Measurements from ENCODE around the gene NFASC.

The NFASC gene

DNA sequence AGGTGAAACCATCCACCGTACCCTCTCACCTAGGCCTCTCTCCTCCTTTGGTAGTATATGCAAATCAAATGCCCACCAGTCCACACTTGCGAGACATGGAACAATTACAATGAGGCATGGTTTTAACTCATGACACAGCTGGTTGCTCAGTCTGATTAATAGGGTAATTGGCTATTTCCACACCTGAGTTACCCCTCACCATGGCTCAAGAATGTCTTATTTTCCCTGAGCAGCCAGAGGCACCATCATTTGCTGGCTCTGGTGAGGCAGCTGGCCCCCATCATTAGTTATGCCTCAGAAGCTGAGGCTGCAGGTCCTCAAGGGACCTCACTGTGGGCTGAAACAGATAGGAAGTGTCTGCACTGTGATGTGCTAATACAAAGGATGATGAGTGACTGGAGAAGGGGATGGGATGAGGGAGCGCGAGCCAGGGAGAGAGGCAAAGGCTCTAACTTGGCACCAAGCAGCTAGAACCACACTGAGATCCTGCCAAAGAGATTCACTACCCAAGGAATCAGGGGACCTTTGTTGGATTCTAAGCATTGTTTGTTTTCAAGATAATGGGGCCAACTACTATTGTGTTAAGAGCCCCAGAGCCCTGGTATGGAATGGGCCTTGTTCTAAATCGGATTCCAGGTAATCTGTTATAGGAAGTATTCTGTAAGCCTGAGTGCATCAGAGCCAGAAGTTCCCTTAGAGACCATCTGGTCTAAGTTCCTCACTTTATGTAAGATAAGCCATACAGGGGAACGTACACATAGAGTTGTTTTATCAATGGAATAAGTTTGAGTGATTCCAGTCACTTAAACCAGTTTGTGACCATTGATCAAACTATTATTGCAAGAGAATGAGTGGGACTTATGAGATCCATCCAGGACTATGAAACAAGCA is 92.3 kb downstream of the NFASC start:
- DNase-seq, result no peak

DNA sequence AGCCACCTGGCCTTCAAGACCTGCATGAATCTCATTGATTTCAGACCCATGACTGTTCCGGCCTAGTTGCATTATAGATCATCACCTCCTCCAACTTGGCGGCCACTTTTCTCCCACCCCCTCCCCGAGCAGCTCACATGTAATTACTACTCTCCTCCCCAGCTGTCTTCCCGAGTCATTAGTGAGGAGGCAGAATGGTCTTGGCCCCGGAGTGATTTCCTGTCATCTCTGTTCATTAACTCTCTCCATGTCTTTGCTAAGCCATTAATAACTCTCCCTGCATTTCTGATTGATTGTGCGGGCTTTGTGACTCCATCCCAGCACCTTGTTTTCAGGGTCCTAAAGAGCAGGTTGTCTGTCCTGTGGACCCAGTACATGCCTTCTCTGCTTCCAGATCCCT is 96.8 kb downstream of the NFASC start:
- DNase-seq, result no peak

DNA sequence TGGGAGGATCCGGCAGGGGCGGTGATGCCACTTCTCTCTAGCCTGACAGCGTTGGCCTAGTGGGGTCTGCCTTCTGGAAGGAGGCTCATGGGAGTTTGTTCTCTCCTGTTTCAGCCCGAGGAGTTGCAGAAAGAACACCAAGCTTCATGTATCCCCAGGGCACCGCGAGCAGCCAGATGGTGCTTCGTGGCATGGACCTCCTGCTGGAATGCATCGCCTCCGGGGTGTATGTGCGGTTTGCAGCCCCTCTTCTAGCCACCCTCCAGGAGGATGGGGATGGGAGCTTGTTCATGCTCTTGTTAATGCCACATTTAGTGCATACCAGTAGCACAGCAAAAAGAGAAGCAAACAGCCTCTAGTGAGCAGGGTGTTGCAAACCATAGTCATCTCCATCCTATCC is 97.5 kb downstream of the NFASC start:
- DNase-seq, result no peak

DNA sequence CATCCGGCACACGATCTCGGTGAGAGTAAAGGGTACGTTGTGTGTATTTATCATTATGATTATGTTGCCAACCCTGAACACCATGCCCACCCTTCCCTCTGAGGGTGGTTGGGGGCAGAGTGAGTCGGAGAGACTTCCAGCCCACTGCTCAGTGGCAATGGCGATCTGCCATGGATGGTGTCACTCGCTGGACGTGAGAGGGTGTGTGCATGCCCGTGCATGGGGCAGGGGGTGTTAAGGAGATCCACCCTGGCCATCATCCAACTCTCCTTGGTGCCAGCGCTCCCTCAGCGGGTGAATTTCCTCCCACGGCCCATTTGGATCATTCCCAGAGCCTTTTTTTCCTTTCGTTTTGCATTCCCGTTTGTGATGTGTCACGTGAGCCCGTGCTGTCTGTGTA is 98.3 kb downstream of the NFASC start:
- no peak for DNase-seq

DNA sequence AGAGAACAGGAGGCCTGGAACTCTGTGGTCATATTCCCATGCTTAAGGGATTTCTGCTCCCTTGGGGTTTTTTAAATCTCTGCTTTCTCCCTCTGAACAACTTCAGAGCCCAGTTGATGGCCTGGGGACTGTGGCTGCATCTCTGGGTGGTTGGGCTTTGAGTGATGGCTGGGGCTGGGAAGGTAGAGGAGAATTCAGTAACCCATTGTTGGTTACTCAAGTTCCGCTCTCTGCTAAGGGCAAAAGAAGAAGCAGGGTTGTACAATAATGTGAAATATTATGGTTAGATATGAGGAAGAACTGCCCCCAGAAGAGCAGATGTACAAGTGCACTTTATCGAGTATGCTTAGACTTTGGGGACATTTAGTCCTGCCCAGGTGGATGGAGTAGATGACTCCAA is 100.3 kb downstream of the NFASC start:
- DNase-seq, result no peak

DNA sequence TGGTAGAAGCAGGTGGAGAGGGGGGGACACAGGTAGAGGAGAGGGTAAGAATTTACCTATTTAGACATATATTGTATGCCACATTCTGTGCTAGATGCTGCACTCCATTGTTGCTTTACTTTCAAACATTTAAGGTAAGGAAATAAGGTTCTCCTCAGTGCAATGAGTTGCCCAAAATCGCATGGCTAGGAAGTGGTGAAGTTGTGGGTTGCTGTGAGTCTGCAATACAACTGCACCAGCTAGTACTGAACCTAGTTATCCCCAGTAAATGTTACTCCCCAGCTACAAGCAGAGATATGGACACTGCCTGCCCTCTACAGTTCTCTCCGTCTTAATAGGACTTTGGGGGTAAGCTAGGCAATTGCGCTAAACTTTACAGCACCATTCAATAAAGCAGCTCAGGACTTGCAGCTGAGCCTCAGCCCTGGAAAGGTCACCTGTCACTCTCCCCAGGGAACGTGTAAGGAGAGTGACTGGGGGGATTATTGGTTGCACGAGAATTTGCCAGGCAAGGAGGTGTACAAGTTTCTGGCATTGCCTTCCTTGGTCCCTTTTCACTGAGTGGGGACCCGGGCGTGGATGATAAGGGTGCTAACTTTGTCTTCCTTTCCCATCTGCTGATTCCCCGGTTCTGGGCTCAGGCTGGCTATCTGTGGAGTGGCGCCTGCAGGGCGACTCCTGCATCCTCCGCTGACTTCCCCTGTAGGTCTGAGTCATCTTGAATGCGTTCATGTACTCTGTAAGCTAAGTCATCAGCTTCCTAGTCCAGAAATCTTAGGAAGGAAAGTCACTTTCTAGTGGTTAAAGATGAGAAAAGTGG is 101.1 kb downstream of the NFASC start:
- DNase-seq, result no peak

GRCh38 chr1:204972426-204972825 is 101.8 kb downstream of the NFASC start:
- DNase-seq, result no peak

DNA sequence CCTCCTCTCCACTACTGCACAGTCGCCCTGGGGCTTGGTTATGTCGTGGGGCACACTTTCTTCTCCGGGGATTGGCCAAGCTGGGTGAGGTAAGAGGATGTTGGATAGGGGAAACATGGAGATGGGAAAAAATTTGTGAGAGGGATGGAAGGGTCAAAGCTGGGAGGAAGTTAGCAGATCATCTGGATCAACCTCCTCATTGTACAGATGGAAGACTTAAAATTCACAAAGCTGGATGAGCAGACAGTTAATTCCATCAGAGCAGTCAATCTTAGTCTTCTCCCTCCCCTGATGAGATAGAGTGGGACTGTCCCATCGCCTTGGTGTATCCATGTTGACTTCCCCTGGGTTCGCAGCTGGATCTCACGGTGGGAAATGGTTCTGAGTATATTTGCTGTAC is 102.8 kb downstream of the NFASC start:
- DNase-seq, result no peak

DNA sequence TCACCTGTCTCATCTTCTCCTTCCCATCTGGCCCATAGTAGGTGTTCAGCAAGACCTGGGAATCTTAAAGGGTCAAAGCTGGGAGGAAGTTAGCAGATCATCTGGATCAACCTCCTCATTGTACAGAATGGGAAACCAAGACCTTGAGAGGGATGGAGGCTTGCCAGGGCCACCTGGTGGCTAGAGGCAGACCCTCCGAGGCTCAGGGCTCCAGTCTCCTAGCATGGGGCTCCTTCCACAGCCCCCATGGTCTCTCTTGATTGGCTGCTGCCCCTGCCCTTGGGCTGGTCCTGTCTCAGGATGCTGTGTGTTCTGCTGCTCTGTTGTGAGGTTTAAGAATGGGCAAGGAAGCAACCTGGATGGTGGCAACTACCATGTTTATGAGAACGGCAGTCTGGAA is 103.7 kb downstream of the NFASC start:
- DNase-seq, result no peak

DNA sequence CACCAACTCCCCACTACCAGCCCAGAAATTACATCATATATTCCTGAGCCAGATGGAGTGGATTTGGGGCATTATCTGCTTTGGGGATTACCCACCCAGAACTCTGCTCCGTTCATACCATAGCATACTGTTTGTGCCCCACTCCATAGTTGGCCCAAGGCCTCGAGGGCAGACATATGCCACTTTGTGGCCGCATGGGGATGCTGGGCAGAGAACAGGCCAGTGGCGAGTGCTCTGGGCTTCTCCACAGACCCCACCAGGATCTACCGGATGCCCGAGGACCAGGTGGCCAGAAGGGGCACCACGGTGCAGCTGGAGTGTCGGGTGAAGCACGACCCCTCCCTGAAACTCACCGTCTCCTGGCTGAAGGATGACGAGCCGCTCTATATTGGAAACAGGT is 104.4 kb downstream of the NFASC start:
- no peak for DNase-seq

GRCh38 chr1:204975568-204976235 is 105.0 kb downstream of the NFASC start:
- peak; percentile 12 for DNase-seq

DNA sequence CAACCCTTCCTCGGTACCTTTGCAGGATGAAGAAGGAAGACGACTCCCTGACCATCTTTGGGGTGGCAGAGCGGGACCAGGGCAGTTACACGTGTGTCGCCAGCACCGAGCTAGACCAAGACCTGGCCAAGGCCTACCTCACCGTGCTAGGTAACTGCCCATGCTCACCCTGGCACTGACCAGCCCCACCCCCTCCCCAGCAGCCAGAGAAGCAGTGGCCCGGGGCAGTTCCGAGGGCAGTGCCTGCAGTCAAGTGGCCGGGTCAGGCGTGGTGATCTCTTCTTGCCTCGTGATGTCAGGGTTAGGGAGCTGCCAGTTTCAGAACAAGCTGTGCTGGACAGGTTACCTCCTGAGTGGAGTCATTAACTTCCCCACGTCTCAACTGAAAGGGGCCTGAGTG is 106.0 kb downstream of the NFASC start:
- DNase-seq, result no peak

DNA sequence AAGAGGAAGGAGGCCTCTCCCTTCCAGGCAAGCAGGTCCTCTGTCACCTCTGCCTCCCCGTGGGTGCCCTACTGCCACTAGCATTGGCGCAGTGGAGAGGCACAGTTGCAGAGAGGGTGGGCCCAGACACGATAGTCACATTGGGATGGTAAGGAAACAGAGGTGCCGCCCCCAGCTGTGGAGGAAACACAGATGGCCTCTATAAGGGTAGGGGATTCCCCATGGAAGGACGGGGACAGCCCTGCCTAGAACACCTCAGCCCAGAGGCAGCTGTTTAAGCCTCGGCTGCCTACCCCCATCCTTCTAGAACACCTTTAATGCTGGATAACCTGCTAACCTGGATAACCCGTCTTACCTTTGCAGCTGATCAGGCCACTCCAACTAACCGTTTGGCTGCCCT is 106.7 kb downstream of the NFASC start:
- DNase-seq, result no peak

DNA sequence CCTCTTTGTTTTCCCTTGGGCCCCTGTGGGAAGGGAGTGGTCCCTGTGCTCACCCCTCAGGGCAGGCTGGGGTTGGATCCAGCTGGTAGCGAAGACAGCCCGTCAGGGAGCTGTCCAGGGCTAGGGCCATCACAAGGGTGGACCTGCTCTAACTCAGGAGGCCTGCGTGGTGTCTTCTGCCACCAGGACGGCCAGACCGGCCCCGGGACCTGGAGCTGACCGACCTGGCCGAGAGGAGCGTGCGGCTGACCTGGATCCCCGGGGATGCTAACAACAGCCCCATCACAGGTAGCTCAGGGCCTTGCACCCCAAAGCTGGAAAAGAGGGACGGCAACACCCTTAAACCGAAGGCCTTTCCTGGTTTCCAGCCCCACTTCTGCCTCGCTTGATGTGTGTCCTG is 108.1 kb downstream of the NFASC start:
- no peak for DNase-seq

- no peak for DNase-seq
These were observed 108.6 kb downstream of the NFASC start for GRCh38 chr1:204979306-204979705.

- DNase-seq, result no peak
These were observed 109.4 kb downstream of the NFASC start for GRCh38 chr1:204979891-204980649.

- DNase-seq, result no peak
These were observed 110.3 kb downstream of the NFASC start for GRCh38 chr1:204980840-204981405.

- DNase-seq, result no peak
These were observed 112.5 kb downstream of the NFASC start for GRCh38 chr1:204983136-204983535.

- DNase-seq, result no peak
These were observed 113.2 kb downstream of the NFASC start for GRCh38 chr1:204983881-204984280.

DNA sequence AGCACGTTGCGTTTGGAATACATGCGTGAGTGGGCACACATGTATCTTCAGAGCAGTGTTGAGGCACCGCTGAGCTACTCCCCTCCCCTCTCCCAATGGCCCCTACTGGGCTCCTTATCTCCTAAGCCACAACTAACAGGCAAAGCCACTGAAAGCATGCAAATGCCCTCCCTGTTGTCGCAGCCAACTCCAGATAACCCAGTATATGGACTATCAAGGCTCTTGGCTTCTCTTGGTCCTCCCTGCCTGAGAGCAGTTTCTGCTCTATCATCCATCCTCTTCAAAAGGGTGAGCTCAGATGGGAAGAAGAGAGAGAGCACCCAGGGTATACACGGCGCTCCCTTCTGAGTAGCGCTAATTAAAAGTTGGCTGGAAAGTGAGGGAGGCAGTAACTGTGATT is 113.8 kb downstream of the NFASC start:
- DNase-seq, result no peak

DNA sequence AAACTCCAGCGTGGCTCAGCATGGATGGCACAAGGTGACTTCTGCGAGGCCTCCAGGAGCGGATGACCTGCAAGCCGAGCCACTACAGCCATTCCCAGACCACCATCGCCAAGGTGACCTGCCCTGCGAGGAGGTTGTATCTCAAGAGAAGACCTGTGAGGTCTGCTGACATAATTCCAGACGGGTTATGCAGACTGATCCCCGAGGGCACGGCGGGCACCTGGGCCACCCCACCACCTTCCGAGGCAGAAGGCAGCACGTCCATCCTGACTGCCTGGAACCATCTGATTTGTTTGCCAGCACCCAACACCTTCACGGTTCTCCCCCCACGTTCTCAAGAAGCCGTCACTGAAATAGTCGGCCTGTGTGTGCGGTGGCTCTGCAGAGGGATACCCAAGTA is 115.5 kb downstream of the NFASC start:
- DNase-seq, result no peak

DNA sequence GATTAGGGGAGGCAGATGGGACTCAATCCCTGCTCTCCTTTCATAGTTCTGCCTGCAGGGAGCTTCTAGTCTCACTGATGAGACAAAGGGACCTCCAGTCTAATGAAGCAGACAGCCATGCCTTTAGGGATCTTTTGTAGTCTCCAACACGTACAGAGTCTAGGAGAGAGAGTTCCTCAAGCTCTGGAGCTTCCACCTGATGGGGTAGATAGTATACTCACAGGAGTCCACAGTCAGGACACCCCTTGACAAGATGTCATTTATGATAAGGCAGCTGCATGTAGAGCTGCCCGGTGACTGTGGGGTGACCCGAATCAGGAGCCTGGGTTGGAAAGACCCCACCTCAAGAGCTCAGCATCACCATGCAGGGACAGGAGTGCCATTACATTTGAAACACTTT is 117.0 kb downstream of the NFASC start:
- DNase-seq, result no peak

DNA sequence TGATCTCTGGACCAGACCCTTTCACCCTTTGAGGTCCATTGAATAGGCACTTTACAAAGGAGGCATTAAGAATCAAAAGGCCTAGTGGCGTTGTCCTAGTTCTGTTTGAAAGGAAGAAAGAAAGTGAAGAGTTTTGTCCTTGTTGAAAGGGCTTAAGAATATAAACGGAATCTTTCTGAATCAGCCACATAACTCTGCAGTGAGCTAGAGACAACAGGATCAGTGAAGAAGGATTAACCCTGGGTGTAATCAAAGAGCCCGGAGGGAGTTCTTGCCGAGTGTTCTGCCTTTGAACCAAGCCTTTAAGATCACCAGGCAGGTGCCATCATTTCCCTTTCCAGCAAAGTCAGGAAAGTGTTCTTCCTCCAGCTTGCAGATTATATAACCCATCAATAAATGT is 117.5 kb downstream of the NFASC start:
- DNase-seq, result no peak

All from NK-92 treated with Interleukin-12 subunit alpha and Interleukin-12 subunit beta, amount 100 ng/mL, for 24 hours (cell line).